Measurements from ENCODE around the gene ULK4. TPM values are rescaled to one million over a fixed set of nuclear protein-coding genes. Genes with fewer than 3 reads are reported as not detected.

ULK4 gene
- total RNA-seq, 2 donors from 2014 or later, result 28.7 to 38.4 TPM

- TF ChIP-seq, protein P1, sequence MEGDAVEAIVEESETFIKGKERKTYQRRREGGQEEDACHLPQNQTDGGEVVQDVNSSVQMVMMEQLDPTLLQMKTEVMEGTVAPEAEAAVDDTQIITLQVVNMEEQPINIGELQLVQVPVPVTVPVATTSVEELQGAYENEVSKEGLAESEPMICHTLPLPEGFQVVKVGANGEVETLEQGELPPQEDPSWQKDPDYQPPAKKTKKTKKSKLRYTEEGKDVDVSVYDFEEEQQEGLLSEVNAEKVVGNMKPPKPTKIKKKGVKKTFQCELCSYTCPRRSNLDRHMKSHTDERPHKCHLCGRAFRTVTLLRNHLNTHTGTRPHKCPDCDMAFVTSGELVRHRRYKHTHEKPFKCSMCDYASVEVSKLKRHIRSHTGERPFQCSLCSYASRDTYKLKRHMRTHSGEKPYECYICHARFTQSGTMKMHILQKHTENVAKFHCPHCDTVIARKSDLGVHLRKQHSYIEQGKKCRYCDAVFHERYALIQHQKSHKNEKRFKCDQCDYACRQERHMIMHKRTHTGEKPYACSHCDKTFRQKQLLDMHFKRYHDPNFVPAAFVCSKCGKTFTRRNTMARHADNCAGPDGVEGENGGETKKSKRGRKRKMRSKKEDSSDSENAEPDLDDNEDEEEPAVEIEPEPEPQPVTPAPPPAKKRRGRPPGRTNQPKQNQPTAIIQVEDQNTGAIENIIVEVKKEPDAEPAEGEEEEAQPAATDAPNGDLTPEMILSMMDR (IDR thresholded peaks at IDR 0.05), result no peak
- Histone ChIP-seq H3K27ac (no peak overlapping the region), H3K27me3 (replicated peaks; ENCODE audit: insufficient read depth) (no peaks in the 10 kb centered on the region), H3K4me3 (no peak overlapping the region), H3K9me3 (no peaks in the 10 kb centered on the region), H3K4me1 (ENCODE audit: control insufficient read depth in 1 of 2, low read depth in 2 of 2) (no peaks in the 10 kb centered on the region), H3K36me3 (no peaks in the 10 kb centered on the region)
- no peak for ATAC-seq (ENCODE audit: insufficient number of reproducible peaks, low FRiP score, low read depth)
- no peak for DNase-seq (ENCODE audit: low spot score)
Measured at GRCh38 chr3:41629986-41630385, 331.9 kb downstream of the ULK4 start.

GRCh38 chr3:41629072-41629471, 332.8 kb downstream of the ULK4 start:
- H3K36me3 ChIP-seq, result no peaks in the 10 kb centered on the region
- TF ChIP-seq, protein P1 (IDR thresholded peaks at IDR 0.05), result no peak
- H3K4me1 ChIP-seq (ENCODE audit: control insufficient read depth in 1 of 2, low read depth in 2 of 2), result no peaks in the 10 kb centered on the region
- no peak overlapping the region for H3K27ac ChIP-seq
- ATAC-seq (ENCODE audit: insufficient number of reproducible peaks, low FRiP score, low read depth) (no peak), DNase-seq (ENCODE audit: low spot score) (no peak)
- H3K9me3 ChIP-seq, result no peaks in the 10 kb centered on the region
- H3K4me3 ChIP-seq, result no peak overlapping the region
- H3K27me3 ChIP-seq (replicated peaks; ENCODE audit: insufficient read depth), result no peaks in the 10 kb centered on the region

DNA sequence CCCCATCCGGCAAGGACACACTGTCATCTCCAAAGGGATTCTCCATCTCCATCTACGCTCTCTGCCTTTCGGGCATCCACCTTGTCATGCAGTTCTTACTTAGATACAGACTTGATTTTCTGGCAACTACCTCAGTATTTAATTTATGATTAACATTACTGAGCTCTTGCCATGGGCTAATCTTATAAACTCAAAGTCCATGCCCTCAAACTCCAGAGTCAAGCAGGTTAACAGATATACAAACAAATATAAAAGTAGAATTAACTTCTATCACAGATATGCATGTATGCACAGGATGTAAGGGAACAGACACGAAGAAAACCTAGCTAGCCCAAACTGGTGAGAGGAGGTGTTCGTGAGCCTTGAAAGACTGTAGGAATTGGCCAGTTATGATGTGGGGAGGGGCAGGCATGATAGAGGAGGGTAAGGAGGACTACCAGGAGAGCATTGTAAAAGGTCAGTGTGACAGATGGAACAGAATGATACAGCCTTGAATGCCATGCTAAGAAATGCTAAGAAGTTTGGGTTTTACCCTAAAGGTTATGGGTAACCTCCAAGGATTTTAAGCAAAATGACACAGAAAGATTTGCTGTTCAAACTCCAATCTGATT, 334.3 kb downstream of the ULK4 start:
- H3K27me3 ChIP-seq (replicated peaks; ENCODE audit: insufficient read depth), result no peaks in the 10 kb centered on the region
- ATAC-seq (ENCODE audit: insufficient number of reproducible peaks, low FRiP score, low read depth) (no peak), DNase-seq (ENCODE audit: low spot score) (no peak)
- TF ChIP-seq, protein P1 (IDR thresholded peaks at IDR 0.05), result no peak
- H3K4me1 ChIP-seq (ENCODE audit: control insufficient read depth in 1 of 2, low read depth in 2 of 2), result no peaks in the 10 kb centered on the region
- H3K4me3 ChIP-seq, result no peak overlapping the region
- H3K9me3 ChIP-seq, result no peaks in the 10 kb centered on the region
- no peaks in the 10 kb centered on the region for H3K36me3 ChIP-seq
- no peak overlapping the region for H3K27ac ChIP-seq

- no peaks in the 10 kb centered on the region for H3K27me3 ChIP-seq (replicated peaks; ENCODE audit: insufficient read depth)
- H3K9me3 ChIP-seq, result no peaks in the 10 kb centered on the region
- ATAC-seq (ENCODE audit: insufficient number of reproducible peaks, low FRiP score, low read depth) (no peak), DNase-seq (ENCODE audit: low spot score) (no peak)
- TF ChIP-seq, protein P1 (IDR thresholded peaks at IDR 0.05), result no peak
- no peak overlapping the region for H3K27ac ChIP-seq
- H3K4me3 ChIP-seq, result no peak overlapping the region
- H3K36me3 ChIP-seq, result no peaks in the 10 kb centered on the region
- H3K4me1 ChIP-seq (ENCODE audit: control insufficient read depth in 1 of 2, low read depth in 2 of 2), result no peaks in the 10 kb centered on the region
Measured at GRCh38 chr3:41612853-41613252, 349.1 kb downstream of the ULK4 start.

DNA sequence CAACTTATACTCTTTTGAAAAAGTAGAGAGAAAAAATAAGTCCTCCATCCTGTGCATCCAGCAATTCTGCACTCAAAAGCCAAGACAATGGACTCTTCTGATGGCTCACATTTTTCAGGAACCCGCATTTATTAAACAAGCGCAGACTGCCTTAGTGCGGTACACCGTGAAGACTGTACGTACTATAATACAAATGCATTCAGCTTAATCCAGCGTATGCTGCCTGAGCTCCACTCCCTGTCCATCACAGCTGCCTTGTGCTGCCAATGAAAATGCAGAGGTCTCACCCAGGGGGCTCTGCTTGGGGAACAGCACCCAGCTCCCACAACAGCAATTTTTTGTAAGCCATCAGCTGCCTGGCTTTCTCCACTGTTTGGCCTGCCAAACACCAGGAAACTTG, 350.9 kb downstream of the ULK4 start:
- no peaks in the 10 kb centered on the region for H3K36me3 ChIP-seq
- TF ChIP-seq, protein P1 (IDR thresholded peaks at IDR 0.05), result no peak
- no peak overlapping the region for H3K27ac ChIP-seq
- no peak for ATAC-seq (ENCODE audit: insufficient number of reproducible peaks, low FRiP score, low read depth)
- H3K4me3 ChIP-seq, result no peak overlapping the region
- H3K4me1 ChIP-seq (ENCODE audit: control insufficient read depth in 1 of 2, low read depth in 2 of 2), result no peaks in the 10 kb centered on the region
- DNase-seq (ENCODE audit: low spot score), result no peak
- H3K9me3 ChIP-seq, result no peaks in the 10 kb centered on the region
- no peaks in the 10 kb centered on the region for H3K27me3 ChIP-seq (replicated peaks; ENCODE audit: insufficient read depth)
